HepG2 (cell line): Measurements from ENCODE around the gene MRPL48. TPM values are rescaled to one million over a fixed set of nuclear protein-coding genes. Genes with fewer than 3 reads are reported as not detected.
A peak's percentile ranks its signal among the peaks of the same experiment; 100 is the strongest.

Experiments used
- GABPB1 ChIP-seq: IDR thresholded peaks from 2 replicates; pipeline ENCODE4 v1.6.1; 2016; ENCODE audit warnings: mild to moderate bottlenecking, missing genetic modification reagents, moderate library complexity, missing compliant biosample characterization
- HDAC2 ChIP-seq: sonication (generic); formaldehyde crosslinking; IDR thresholded peaks from 2 replicates; pipeline ENCODE4 v1.4.0; 2020; ENCODE audit warnings: missing genetic modification reagents
- NR2F2 ChIP-seq: IDR thresholded peaks from 2 replicates; pipeline ENCODE4 v1.6.1; 2012; ENCODE audit warnings: low read depth, inconsistent platforms, borderline replicate concordance
- SMAD1 ChIP-seq: sonication (generic); formaldehyde crosslinking; IDR thresholded peaks from 2 replicates; pipeline ENCODE4 v1.4.0; 2020; ENCODE audit warnings: missing genetic modification reagents, low read depth, mild to moderate bottlenecking, borderline replicate concordance
- TP53 ChIP-seq: sonication (generic); formaldehyde crosslinking; conservative IDR thresholded peaks from 2 replicates; pipeline ENCODE4 v1.4.0; 2020; ENCODE audit warnings: missing genetic modification reagents
- U2AF1 ChIP-seq: fragments of 200-400 bp; formaldehyde crosslinking; optimal IDR thresholded peaks from 2 replicates; pipeline ENCODE3; 2017; ENCODE audit warnings: mild to moderate bottlenecking, low read depth, low read length
- ZNF136 ChIP-seq: sonication (generic); formaldehyde crosslinking; IDR thresholded peaks from 2 replicates; pipeline ENCODE4 v1.8.1; 2022; ENCODE audit warnings: low read depth, mild to moderate bottlenecking, moderate library complexity, missing genetic modification reagents
- ZNF326 ChIP-seq: sonication (generic); formaldehyde crosslinking; IDR thresholded peaks from 2 replicates; pipeline ENCODE4 v1.4.0; 2020; ENCODE audit warnings: missing genetic modification reagents, borderline replicate concordance
- polyA plus RNA-seq, 8 experiments: library from polyadenylated mRNA; depleted of rRNA in 3 of 8; stranded (reverse) in 7 of 8; unstranded in 1 of 8; fragments of >200 nt; fragmentation: Illumina TruSeq in 4 of 8; extraction: Trizol in 4 of 8; gene quantifications; 2 replicates each; pipeline versions ENCODE4 v1.2.1 to v1.2.3, GENCODE V29; 2011 to 2016; ENCODE audit warnings: low read depth in 4 of 8, missing spikeins in 1 of 8, mixed read lengths in 1 of 8; ENCODE audit not compliant: insufficient read depth in 1 of 8
- total RNA-seq, 5 experiments: library from RNA; depleted of rRNA; stranded (reverse); fragments of >200 nt; fragmentation: Illumina TruSeq; extraction: Trizol; gene quantifications; 2 replicates each; pipeline ENCODE4 v1.2.3, GENCODE V29; 2016; ENCODE audit warnings: low read depth in 1 of 5
- TF ChIP-seq, protein P1 (sequence below): sonication (generic); formaldehyde crosslinking; IDR thresholded peaks from 2 replicates; pipeline ENCODE4 v1.4.0; 2020; ENCODE audit warnings: missing genetic modification reagents
- TF ChIP-seq, protein P2 (sequence below): IDR thresholded peaks from 2 replicates; pipeline ENCODE4 v1.6.1; 2016; ENCODE audit warnings: low read depth, missing genetic modification reagents, missing compliant biosample characterization
- TF ChIP-seq, protein P3 (sequence below): IDR thresholded peaks from 2 replicates; pipeline ENCODE4 v1.6.1; 2016; ENCODE audit warnings: low read depth, control low read depth
- TF ChIP-seq, protein P4 (sequence below), 2 experiments: IDR thresholded peaks; 2 replicates each; pipeline ENCODE4 v1.6.1; 2011 to 2012; ENCODE audit warnings: low read length in 2 of 2, borderline replicate concordance in 1 of 2, low read depth in 1 of 2, mild to moderate bottlenecking in 1 of 2, moderate library complexity in 1 of 2

MRPL48 gene
- total and polyA plus RNA-seq, 2 of the 13 experiments (the other 11 are each of a cell fraction or from before 2014, with no cell fraction given) = 61.2 to 67.9 TPM

DNA sequence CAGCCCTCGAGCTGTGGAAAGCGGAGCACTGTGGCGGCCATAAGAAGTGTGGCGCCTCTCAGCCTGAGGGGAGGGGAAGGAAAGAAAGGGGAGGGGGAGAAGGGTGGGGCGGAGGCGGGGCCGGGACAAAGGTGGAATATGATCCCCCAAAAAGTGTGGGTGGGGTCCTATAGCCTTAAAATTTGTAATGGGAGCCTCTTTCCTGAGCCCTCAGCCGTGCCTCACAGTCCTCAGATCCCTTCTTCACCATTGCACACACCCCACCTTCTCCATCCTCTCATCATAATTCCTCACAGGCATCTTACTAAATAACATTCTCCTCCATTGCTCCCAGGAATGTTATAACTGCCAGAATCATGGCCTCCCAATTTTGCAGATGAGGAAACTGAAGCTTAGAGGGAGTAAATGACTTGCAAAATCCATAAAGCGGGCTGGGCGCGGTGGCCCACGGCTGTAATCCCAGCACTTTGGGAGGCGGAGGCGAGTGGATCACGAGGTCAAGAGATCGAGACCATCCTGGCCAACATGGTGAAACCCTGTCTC is 26.2 kb upstream of the MRPL48 start (continued):
- TF ChIP-seq, protein P1, sequence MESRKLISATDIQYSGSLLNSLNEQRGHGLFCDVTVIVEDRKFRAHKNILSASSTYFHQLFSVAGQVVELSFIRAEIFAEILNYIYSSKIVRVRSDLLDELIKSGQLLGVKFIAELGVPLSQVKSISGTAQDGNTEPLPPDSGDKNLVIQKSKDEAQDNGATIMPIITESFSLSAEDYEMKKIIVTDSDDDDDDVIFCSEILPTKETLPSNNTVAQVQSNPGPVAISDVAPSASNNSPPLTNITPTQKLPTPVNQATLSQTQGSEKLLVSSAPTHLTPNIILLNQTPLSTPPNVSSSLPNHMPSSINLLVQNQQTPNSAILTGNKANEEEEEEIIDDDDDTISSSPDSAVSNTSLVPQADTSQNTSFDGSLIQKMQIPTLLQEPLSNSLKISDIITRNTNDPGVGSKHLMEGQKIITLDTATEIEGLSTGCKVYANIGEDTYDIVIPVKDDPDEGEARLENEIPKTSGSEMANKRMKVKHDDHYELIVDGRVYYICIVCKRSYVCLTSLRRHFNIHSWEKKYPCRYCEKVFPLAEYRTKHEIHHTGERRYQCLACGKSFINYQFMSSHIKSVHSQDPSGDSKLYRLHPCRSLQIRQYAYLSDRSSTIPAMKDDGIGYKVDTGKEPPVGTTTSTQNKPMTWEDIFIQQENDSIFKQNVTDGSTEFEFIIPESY (CRISPR knock-in tag) = peak; percentile 30; the same call in 1 of the 2 replicates
- TF ChIP-seq NR2F2 = no peak
- no peak for TF ChIP-seq HDAC2 (CRISPR knock-in tag)
- TF ChIP-seq, protein P2, sequence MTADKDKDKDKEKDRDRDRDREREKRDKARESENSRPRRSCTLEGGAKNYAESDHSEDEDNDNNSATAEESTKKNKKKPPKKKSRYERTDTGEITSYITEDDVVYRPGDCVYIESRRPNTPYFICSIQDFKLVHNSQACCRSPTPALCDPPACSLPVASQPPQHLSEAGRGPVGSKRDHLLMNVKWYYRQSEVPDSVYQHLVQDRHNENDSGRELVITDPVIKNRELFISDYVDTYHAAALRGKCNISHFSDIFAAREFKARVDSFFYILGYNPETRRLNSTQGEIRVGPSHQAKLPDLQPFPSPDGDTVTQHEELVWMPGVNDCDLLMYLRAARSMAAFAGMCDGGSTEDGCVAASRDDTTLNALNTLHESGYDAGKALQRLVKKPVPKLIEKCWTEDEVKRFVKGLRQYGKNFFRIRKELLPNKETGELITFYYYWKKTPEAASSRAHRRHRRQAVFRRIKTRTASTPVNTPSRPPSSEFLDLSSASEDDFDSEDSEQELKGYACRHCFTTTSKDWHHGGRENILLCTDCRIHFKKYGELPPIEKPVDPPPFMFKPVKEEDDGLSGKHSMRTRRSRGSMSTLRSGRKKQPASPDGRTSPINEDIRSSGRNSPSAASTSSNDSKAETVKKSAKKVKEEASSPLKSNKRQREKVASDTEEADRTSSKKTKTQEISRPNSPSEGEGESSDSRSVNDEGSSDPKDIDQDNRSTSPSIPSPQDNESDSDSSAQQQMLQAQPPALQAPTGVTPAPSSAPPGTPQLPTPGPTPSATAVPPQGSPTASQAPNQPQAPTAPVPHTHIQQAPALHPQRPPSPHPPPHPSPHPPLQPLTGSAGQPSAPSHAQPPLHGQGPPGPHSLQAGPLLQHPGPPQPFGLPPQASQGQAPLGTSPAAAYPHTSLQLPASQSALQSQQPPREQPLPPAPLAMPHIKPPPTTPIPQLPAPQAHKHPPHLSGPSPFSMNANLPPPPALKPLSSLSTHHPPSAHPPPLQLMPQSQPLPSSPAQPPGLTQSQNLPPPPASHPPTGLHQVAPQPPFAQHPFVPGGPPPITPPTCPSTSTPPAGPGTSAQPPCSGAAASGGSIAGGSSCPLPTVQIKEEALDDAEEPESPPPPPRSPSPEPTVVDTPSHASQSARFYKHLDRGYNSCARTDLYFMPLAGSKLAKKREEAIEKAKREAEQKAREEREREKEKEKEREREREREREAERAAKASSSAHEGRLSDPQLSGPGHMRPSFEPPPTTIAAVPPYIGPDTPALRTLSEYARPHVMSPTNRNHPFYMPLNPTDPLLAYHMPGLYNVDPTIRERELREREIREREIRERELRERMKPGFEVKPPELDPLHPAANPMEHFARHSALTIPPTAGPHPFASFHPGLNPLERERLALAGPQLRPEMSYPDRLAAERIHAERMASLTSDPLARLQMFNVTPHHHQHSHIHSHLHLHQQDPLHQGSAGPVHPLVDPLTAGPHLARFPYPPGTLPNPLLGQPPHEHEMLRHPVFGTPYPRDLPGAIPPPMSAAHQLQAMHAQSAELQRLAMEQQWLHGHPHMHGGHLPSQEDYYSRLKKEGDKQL (CRISPR knock-in tag) = no peak
- no peak for TF ChIP-seq SMAD1 (CRISPR knock-in tag)
- no peak; the same call in 1 of the 2 replicates for TF ChIP-seq GABPB1 (CRISPR knock-in tag)
- no peak for TF ChIP-seq TP53
- TF ChIP-seq, protein P3, sequence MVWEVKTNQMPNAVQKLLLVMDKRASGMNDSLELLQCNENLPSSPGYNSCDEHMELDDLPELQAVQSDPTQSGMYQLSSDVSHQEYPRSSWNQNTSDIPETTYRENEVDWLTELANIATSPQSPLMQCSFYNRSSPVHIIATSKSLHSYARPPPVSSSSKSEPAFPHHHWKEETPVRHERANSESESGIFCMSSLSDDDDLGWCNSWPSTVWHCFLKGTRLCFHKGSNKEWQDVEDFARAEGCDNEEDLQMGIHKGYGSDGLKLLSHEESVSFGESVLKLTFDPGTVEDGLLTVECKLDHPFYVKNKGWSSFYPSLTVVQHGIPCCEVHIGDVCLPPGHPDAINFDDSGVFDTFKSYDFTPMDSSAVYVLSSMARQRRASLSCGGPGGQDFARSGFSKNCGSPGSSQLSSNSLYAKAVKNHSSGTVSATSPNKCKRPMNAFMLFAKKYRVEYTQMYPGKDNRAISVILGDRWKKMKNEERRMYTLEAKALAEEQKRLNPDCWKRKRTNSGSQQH (CRISPR knock-in tag) = no peak
- TF ChIP-seq U2AF1 = no peak
- TF ChIP-seq ZNF326 = no peak
- TF ChIP-seq ZNF136 (CRISPR knock-in tag) = no peak
- TF ChIP-seq, protein P4, sequence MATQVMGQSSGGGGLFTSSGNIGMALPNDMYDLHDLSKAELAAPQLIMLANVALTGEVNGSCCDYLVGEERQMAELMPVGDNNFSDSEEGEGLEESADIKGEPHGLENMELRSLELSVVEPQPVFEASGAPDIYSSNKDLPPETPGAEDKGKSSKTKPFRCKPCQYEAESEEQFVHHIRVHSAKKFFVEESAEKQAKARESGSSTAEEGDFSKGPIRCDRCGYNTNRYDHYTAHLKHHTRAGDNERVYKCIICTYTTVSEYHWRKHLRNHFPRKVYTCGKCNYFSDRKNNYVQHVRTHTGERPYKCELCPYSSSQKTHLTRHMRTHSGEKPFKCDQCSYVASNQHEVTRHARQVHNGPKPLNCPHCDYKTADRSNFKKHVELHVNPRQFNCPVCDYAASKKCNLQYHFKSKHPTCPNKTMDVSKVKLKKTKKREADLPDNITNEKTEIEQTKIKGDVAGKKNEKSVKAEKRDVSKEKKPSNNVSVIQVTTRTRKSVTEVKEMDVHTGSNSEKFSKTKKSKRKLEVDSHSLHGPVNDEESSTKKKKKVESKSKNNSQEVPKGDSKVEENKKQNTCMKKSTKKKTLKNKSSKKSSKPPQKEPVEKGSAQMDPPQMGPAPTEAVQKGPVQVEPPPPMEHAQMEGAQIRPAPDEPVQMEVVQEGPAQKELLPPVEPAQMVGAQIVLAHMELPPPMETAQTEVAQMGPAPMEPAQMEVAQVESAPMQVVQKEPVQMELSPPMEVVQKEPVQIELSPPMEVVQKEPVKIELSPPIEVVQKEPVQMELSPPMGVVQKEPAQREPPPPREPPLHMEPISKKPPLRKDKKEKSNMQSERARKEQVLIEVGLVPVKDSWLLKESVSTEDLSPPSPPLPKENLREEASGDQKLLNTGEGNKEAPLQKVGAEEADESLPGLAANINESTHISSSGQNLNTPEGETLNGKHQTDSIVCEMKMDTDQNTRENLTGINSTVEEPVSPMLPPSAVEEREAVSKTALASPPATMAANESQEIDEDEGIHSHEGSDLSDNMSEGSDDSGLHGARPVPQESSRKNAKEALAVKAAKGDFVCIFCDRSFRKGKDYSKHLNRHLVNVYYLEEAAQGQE (IDR thresholded peaks at IDR 0.05; ENCODE audit: borderline replicate concordance in 1 of 2, low read depth in 1 of 2, low read length in 2 of 2) = 0 out of 4 replicates have a peak, but pooled peaks of 1 of the 2 experiments have one; percentile 3
